Dermis blood vessel endothelial cell (primary cell): Measurements from ENCODE around the gene CRB2. TPM values are rescaled to one million over a fixed set of nuclear protein-coding genes. Genes with fewer than 3 reads are reported as not detected.
A peak's percentile ranks its signal among the peaks of the same experiment; 100 is the strongest.

Experiments
- DNase-seq: peaks from one replicate; pipeline ENCODE4 v3.0.0; 2010
- total RNA-seq: library from RNA; depleted of rRNA; stranded (reverse); fragments of >200 nt; gene quantifications from 2 replicates; pipeline ENCODE4 v1.2.3, GENCODE V29; 2014

Gene CRB2
- total RNA-seq, 1 donor from 2014 or later = not detected

- no peak for DNase-seq
These were observed 7.5 kb upstream of the CRB2 start for GRCh38 chr9:123348317-123348992.

GRCh38 chr9:123349033-123349432, 7.0 kb upstream of the CRB2 start:
- no peak for DNase-seq

- peak; percentile 78 for DNase-seq
These were observed 6.1 kb upstream of the CRB2 start for GRCh38 chr9:123349691-123350480.

- no peak for DNase-seq
These were observed 5.2 kb upstream of the CRB2 start for GRCh38 chr9:123350590-123351310.

GRCh38 chr9:123353041-123353440, 3.0 kb upstream of the CRB2 start:
- DNase-seq = no peak

GRCh38 chr9:123353984-123354591, 1.9 kb upstream of the CRB2 start:
- peak; percentile 79 for DNase-seq

GRCh38 chr9:123354806-123355508, 1.0 kb upstream of the CRB2 start:
- DNase-seq = no peak

GRCh38 chr9:123356851-123357742, 1.1 kb downstream of the CRB2 start:
- no peak for DNase-seq

GRCh38 chr9:123357743-123358059, 1.7 kb downstream of the CRB2 start:
- DNase-seq = no peak

- DNase-seq = no peak
These were observed 2.3 kb downstream of the CRB2 start for GRCh38 chr9:123358181-123358905.

GRCh38 chr9:123359106-123359505, 3.1 kb downstream of the CRB2 start:
- DNase-seq = no peak

GRCh38 chr9:123359546-123359945, 3.5 kb downstream of the CRB2 start:
- no peak for DNase-seq

GRCh38 chr9:123360161-123361085, 4.4 kb downstream of the CRB2 start:
- DNase-seq = no peak

- DNase-seq = no peak
These were observed 5.2 kb downstream of the CRB2 start for GRCh38 chr9:123361086-123361730.

GRCh38 chr9:123361731-123362510, 5.9 kb downstream of the CRB2 start:
- no peak for DNase-seq

GRCh38 chr9:123362856-123363255, 6.9 kb downstream of the CRB2 start:
- DNase-seq = no peak

- peak; percentile 22 for DNase-seq
These were observed 8.3 kb downstream of the CRB2 start for GRCh38 chr9:123364241-123364824.
